IPS DF 19.7 (cell line): ENCODE results near the gene SNAI3.

Experiments used
- DNase-seq: peaks from one replicate; pipeline ENCODE4 v3.0.0-alpha.2; 2013; ENCODE audit warnings: low read depth, low spot score

SNAI3 gene

GRCh38 chr16:88705801-88706228, 19.5 kb upstream of the SNAI3 start:
- DNase-seq: no peak

GRCh38 chr16:88705076-88705684, 18.9 kb upstream of the SNAI3 start:
- no peak for DNase-seq

- no peak for DNase-seq
Measured at GRCh38 chr16:88703486-88704309, 17.4 kb upstream of the SNAI3 start.

- no peak for DNase-seq
Measured at GRCh38 chr16:88702371-88703210, 16.3 kb upstream of the SNAI3 start.

- DNase-seq: no peak
Measured at GRCh38 chr16:88701581-88702370, 15.5 kb upstream of the SNAI3 start.

GRCh38 chr16:88700636-88701482, 14.6 kb upstream of the SNAI3 start:
- no peak for DNase-seq

- no peak for DNase-seq
Measured at GRCh38 chr16:88700322-88700635, 14.0 kb upstream of the SNAI3 start.

- DNase-seq: no peak
Measured at GRCh38 chr16:88699180-88699579, 12.9 kb upstream of the SNAI3 start.

GRCh38 chr16:88698646-88699045, 12.3 kb upstream of the SNAI3 start:
- no peak for DNase-seq

GRCh38 chr16:88697831-88698615, 11.7 kb upstream of the SNAI3 start:
- no peak for DNase-seq

- DNase-seq: no peak
Measured at GRCh38 chr16:88697116-88697830, 11.0 kb upstream of the SNAI3 start.

GRCh38 chr16:88696441-88696840, 10.1 kb upstream of the SNAI3 start:
- DNase-seq: no peak

- DNase-seq: no peak
Measured at GRCh38 chr16:88695753-88696152, 9.4 kb upstream of the SNAI3 start.

GRCh38 chr16:88695218-88695617, 8.9 kb upstream of the SNAI3 start:
- no peak for DNase-seq

- DNase-seq: no peak
Measured at GRCh38 chr16:88694221-88695087, 8.1 kb upstream of the SNAI3 start.

- DNase-seq: no peak
Measured at GRCh38 chr16:88693420-88694177, 7.3 kb upstream of the SNAI3 start.

GRCh38 chr16:88692861-88693260, 6.6 kb upstream of the SNAI3 start:
- DNase-seq: no peak
